Measurements from ENCODE around the gene AMBN. TPM values are rescaled to one million over a fixed set of nuclear protein-coding genes. Genes with fewer than 3 reads are reported as not detected.

Gene AMBN
- total and polyA plus RNA-seq, 2 experiments from 2014 or later, result not detected

GRCh38 chr4:70581980-70582379, 10.1 kb upstream of the AMBN start (continued):
- no peak for TF ChIP-seq ZNF462 (CRISPR knock-in tag; IDR thresholded peaks at IDR 0.05)
- TF ChIP-seq STAT1 (IDR thresholded peaks at IDR 0.05; ENCODE audit: unreplicated experiment), result no peak
- TF ChIP-seq ZNF114 (CRISPR knock-in tag; IDR thresholded peaks at IDR 0.05), result no peak
- no peak for TF ChIP-seq ETS1 (IDR thresholded peaks at IDR 0.05)
- no peak for TF ChIP-seq CREB1 (CRISPR knock-in tag; IDR thresholded peaks at IDR 0.05; ENCODE audit: low read depth)
- no peak for TF ChIP-seq REST (IDR thresholded peaks at IDR 0.05; ENCODE audit: unreplicated experiment)
- no peak for TF ChIP-seq NANOG (IDR thresholded peaks at IDR 0.05; ENCODE audit: borderline replicate concordance)
